ENCODE measurements around the gene PEBP1.

DNA sequence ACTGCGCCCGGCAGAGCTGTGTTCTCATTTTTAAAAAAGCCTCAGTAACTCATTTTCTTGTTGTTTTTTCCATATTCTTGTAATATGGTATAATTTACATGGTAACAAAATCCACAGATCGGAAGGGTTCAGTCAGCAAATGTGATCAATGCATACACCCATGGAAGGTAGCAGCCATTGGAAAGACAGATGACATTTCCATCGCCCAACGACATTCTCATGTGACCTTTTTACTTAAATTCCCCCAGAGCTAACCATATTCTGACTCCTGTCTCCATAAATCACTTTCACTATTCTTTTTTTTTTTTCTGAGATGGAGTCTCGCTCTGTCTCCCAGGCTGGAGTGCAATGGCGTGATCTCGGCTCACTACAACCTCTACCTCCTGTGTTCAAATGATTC, 4.9 kb downstream of the PEBP1 start:
- TF ChIP-seq POLR2A (IDR thresholded peaks at IDR 0.05; ENCODE audit: extremely low read depth, insufficient read length) (no peak), CTCF (IDR thresholded peaks at IDR 0.05; ENCODE audit: low read depth, low read length) (no peak)
